Activated naive CD4-positive, alpha-beta T cell treated with anti-CD3 and anti-CD28 coated beads, Interleukin-2, amount 50 U/mL, for 72 hours (primary cell): Measurements from ENCODE around the gene NMUR2. TPM values are rescaled to one million over a fixed set of nuclear protein-coding genes. Genes with fewer than 3 reads are reported as not detected.
A peak's percentile ranks its signal among the peaks of the same experiment; 100 is the strongest.

Experiments
- ATAC-seq, 2 donors: fragments of 150-1000 bp; cut with Tn5 transposase; 2 replicates each; pipeline ENCODE4 v1.10.0; 2021; ENCODE audit warnings: mild to moderate bottlenecking in 2 of 2, moderate library complexity in 2 of 2
- DNase-seq, 2 donors: peaks; one replicate each; pipeline ENCODE4 v3.0.0; 2021 to 2022; ENCODE audit warnings: low spot score in 2 of 2
- H3K27ac Mint-ChIP-seq, 2 donors: one replicate each; pipeline ENCODE4 v1.8.0; 2022; ENCODE audit warnings: mild to moderate bottlenecking in 2 of 2, mixed read lengths in 2 of 2
- H3K36me3 Mint-ChIP-seq, 2 donors: one replicate each; pipeline ENCODE4 v1.8.0; 2022; ENCODE audit warnings: mixed read lengths in 2 of 2
- H3K9me3 Mint-ChIP-seq, 2 donors: one replicate each; pipeline ENCODE4 v1.8.0; 2022; ENCODE audit warnings: mixed read lengths in 2 of 2
- total RNA-seq, 2 donors: library from RNA; stranded (reverse); gene quantifications; one replicate each; pipeline ENCODE4 v1.2.3, GENCODE V29; 2022

Gene NMUR2
- total RNA-seq, 2 donors from 2014 or later = not detected

GRCh38 chr5:152380415-152381123 lies 24.5 kb downstream of the NMUR2 start:
- no peak overlapping the region for H3K27ac Mint-ChIP-seq
- H3K36me3 Mint-ChIP-seq = no peaks in the 10 kb centered on the region
- ATAC-seq (no peak), DNase-seq (no peak)
- H3K9me3 Mint-ChIP-seq = no peaks in the 10 kb centered on the region

GRCh38 chr5:152379331-152379730 lies 25.7 kb downstream of the NMUR2 start:
- DNase-seq (no peak), ATAC-seq (no peak)
- Mint-ChIP-seq H3K36me3 (no peaks in the 10 kb centered on the region), H3K27ac (no peak overlapping the region), H3K9me3 (no peaks in the 10 kb centered on the region)

- Mint-ChIP-seq H3K36me3 (no peaks in the 10 kb centered on the region), H3K27ac (no peak overlapping the region), H3K9me3 (no peaks in the 10 kb centered on the region)
- peak in 1 of 2 donors; percentile 35 for ATAC-seq
- no peak for DNase-seq
Observed at GRCh38 chr5:152378730-152379129, 26.3 kb downstream of the NMUR2 start.

- no peak overlapping the region for H3K27ac Mint-ChIP-seq
- DNase-seq (no peak), ATAC-seq (no peak)
- H3K36me3 Mint-ChIP-seq = no peaks in the 10 kb centered on the region
- H3K9me3 Mint-ChIP-seq = no peaks in the 10 kb centered on the region
Observed at GRCh38 chr5:152376886-152377285, 28.2 kb downstream of the NMUR2 start.

- ATAC-seq = no peak
- no peak for DNase-seq
- H3K9me3 Mint-ChIP-seq = no peaks in the 10 kb centered on the region
- no peak overlapping the region for H3K27ac Mint-ChIP-seq
- no peaks in the 10 kb centered on the region for H3K36me3 Mint-ChIP-seq
Observed at GRCh38 chr5:152374711-152375275, 30.3 kb downstream of the NMUR2 start.

- no peak for ATAC-seq
- Mint-ChIP-seq H3K36me3 (no peaks in the 10 kb centered on the region), H3K9me3 (no peaks in the 10 kb centered on the region)
Observed at GRCh38 chr5:152372875-152373274, 32.2 kb downstream of the NMUR2 start.

GRCh38 chr5:152369298-152369697 lies 35.8 kb downstream of the NMUR2 start:
- Mint-ChIP-seq H3K36me3 (no peaks in the 10 kb centered on the region), H3K27ac (no peak overlapping the region), H3K9me3 (no peaks in the 10 kb centered on the region)
- no peak for ATAC-seq
- DNase-seq = no peak

More at GRCh38 chr5:152372875-152373274, 32.2 kb downstream of the NMUR2 start:
- no peak overlapping the region for H3K27ac Mint-ChIP-seq
- DNase-seq = no peak

GRCh38 chr5:152367554-152367953 lies 37.5 kb downstream of the NMUR2 start:
- no peak for ATAC-seq
- no peak overlapping the region for H3K27ac Mint-ChIP-seq
- H3K9me3 Mint-ChIP-seq = peaks cover 0 to 6% of the 10 kb centered on the region in 2 donors

GRCh38 chr5:152366716-152367115 lies 38.4 kb downstream of the NMUR2 start:
- peaks cover 0 to 6% of the 10 kb centered on the region in 2 donors for H3K9me3 Mint-ChIP-seq
- no peak overlapping the region for H3K27ac Mint-ChIP-seq
- no peak for ATAC-seq
- H3K36me3 Mint-ChIP-seq = no peaks in the 10 kb centered on the region
- no peak for DNase-seq

More at GRCh38 chr5:152367554-152367953, 37.5 kb downstream of the NMUR2 start:
- H3K36me3 Mint-ChIP-seq = no peaks in the 10 kb centered on the region
- DNase-seq = no peak

- no peaks in the 10 kb centered on the region for H3K36me3 Mint-ChIP-seq
- H3K27ac Mint-ChIP-seq = no peak overlapping the region
- DNase-seq (no peak), ATAC-seq (no peak)
- H3K9me3 Mint-ChIP-seq = peaks cover 0 to 6% of the 10 kb centered on the region in 2 donors
Observed at GRCh38 chr5:152364899-152365298, 40.2 kb downstream of the NMUR2 start.

- H3K36me3 Mint-ChIP-seq = no peaks in the 10 kb centered on the region
- ATAC-seq (no peak), DNase-seq (no peak)
- no peak overlapping the region for H3K27ac Mint-ChIP-seq
- peaks cover 0 to 6% of the 10 kb centered on the region in 2 donors for H3K9me3 Mint-ChIP-seq
Observed at GRCh38 chr5:152364172-152364571, 40.9 kb downstream of the NMUR2 start.

GRCh38 chr5:152358861-152359568 lies 46.1 kb downstream of the NMUR2 start:
- Mint-ChIP-seq H3K9me3 (peaks cover 0 to 6% of the 10 kb centered on the region in 2 donors), H3K36me3 (no peaks in the 10 kb centered on the region), H3K27ac (no peak overlapping the region)
- no peak for ATAC-seq
- no peak for DNase-seq

- no peak for DNase-seq
- Mint-ChIP-seq H3K27ac (no peak overlapping the region), H3K9me3 (no peaks in the 10 kb centered on the region), H3K36me3 (no peaks in the 10 kb centered on the region)
- ATAC-seq = no peak
Observed at GRCh38 chr5:152356506-152356905, 48.6 kb downstream of the NMUR2 start.

- DNase-seq (no peak), ATAC-seq (no peak)
- H3K36me3 Mint-ChIP-seq = no peaks in the 10 kb centered on the region
- H3K9me3 Mint-ChIP-seq = no peaks in the 10 kb centered on the region
- no peak overlapping the region for H3K27ac Mint-ChIP-seq
Observed at GRCh38 chr5:152355061-152355460, 50.0 kb downstream of the NMUR2 start.

- ATAC-seq (no peak), DNase-seq (no peak)
- no peaks in the 10 kb centered on the region for H3K36me3 Mint-ChIP-seq
- no peak overlapping the region for H3K27ac Mint-ChIP-seq
- H3K9me3 Mint-ChIP-seq = no peaks in the 10 kb centered on the region
Observed at GRCh38 chr5:152353001-152353400, 52.1 kb downstream of the NMUR2 start.

- DNase-seq (peak in 1 of 2 donors; percentile 23), ATAC-seq (no peak)
Observed at GRCh38 chr5:152349683-152350526, 55.2 kb downstream of the NMUR2 start.

More at GRCh38 chr5:152349683-152350526, 55.2 kb downstream of the NMUR2 start:
- peaks cover 0 to 6% of the 10 kb centered on the region in 2 donors for H3K36me3 Mint-ChIP-seq
- H3K9me3 Mint-ChIP-seq = peaks cover 4 to 6% of the 10 kb centered on the region in 2 donors
- H3K27ac Mint-ChIP-seq = no peak overlapping the region
